OCI-LY3 (cell line): Measurements from ENCODE around the gene ARHGDIA.

Experiments
- EZH2phosphoT487 ChIP-seq: fragments of 200-600 bp; shearing (Covaris generic); IDR thresholded peaks from 2 replicates; pipeline ENCODE4 v1.6.1; 2018; ENCODE audit warnings: antibody characterized with exemption, mixed run types, low read depth
- TF ChIP-seq, protein P1 (sequence below): fragments of 200-600, 300-600 bp; sonication (generic); IDR thresholded peaks from 2 replicates; pipeline ENCODE4 v1.5.1; 2014; ENCODE audit warnings: antibody characterized with exemption, low read length, low read depth

DNA sequence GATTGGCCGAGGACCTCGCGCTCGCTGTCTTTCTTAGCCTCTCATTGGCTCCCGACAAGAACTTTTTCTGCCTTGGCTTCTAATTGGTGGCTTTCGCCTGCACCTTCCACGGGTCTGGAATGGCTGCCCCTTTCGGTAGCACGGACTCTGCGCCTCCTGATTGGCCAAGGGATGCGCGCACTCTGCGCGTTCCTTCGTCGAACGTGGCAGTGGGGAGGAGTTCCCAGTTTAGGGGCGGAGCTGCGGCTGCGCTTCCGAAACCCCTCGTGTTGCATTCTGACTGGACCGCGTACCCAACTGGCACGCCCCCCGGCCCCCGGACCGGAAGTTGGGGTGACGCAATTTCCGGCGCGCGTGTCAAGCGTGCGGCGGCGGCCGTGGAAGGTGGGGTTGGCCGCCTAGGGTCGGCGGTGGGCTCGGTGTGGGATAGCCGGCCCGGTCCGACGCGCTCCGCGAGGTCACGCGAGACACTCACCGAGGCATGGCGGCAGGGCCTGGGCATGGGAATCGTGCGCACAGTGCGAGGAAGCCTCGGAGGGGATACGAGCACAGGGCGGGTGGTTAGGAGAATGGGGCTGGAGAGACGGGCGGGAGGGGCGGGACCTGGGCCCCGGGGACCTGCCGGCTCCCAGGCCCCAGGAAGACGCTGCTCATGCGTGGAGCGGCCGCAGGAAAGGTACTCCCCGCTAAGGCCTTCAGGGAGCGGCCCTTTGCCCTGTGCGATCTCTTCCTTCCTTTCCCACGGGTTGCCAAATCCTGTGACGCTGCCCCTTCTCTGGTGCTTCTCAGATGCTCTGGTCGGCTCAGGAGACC is 10.2 kb downstream of the ARHGDIA start:
- TF ChIP-seq, protein P1, sequence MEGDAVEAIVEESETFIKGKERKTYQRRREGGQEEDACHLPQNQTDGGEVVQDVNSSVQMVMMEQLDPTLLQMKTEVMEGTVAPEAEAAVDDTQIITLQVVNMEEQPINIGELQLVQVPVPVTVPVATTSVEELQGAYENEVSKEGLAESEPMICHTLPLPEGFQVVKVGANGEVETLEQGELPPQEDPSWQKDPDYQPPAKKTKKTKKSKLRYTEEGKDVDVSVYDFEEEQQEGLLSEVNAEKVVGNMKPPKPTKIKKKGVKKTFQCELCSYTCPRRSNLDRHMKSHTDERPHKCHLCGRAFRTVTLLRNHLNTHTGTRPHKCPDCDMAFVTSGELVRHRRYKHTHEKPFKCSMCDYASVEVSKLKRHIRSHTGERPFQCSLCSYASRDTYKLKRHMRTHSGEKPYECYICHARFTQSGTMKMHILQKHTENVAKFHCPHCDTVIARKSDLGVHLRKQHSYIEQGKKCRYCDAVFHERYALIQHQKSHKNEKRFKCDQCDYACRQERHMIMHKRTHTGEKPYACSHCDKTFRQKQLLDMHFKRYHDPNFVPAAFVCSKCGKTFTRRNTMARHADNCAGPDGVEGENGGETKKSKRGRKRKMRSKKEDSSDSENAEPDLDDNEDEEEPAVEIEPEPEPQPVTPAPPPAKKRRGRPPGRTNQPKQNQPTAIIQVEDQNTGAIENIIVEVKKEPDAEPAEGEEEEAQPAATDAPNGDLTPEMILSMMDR = no peak
- no peak for TF ChIP-seq EZH2phosphoT487
